Muscle layer of colon (tissue), 2 donors: ENCODE data around the gene TRHDE.

Experiments
- H3K27ac ChIP-seq: one replicate; pipeline ENCODE4 v1.7.0; 2013; ENCODE audit warnings: low read depth, mild to moderate bottlenecking, low read length, moderate library complexity
- H3K27me3 ChIP-seq, 2 donors: one replicate each; pipeline ENCODE4 v1.7.0; 2013; ENCODE audit warnings: low read length in 2 of 2, mild to moderate bottlenecking in 2 of 2; ENCODE audit not compliant: insufficient read depth in 2 of 2, control insufficient read depth in 1 of 2
- H3K36me3 ChIP-seq: one replicate; pipeline ENCODE4 v1.7.0; 2013; ENCODE audit warnings: mild to moderate bottlenecking, low read length; ENCODE audit not compliant: insufficient read depth
- H3K4me1 ChIP-seq: one replicate; pipeline ENCODE4 v1.7.0; 2013; ENCODE audit warnings: mild to moderate bottlenecking, low read length; ENCODE audit not compliant: insufficient read depth
- H3K4me3 ChIP-seq, 2 donors: one replicate each; pipeline ENCODE4 v1.7.0; 2013; ENCODE audit warnings: low read length in 2 of 2, low read depth in 1 of 2, mild to moderate bottlenecking in 1 of 2, moderate library complexity in 1 of 2
- H3K9ac ChIP-seq: one replicate; pipeline ENCODE4 v1.7.0; 2013; ENCODE audit warnings: low read length
- H3K9me3 ChIP-seq: one replicate; pipeline ENCODE4 v1.7.0; 2013; ENCODE audit warnings: mild to moderate bottlenecking, low read length
- donor health status: abdominal sarcoma.
- donor health status: Adenocarcinoma of cecum.

TRHDE gene

GRCh38 chr12:72570601-72571000 is 298.4 kb downstream of the TRHDE start:
- no peaks in the 10 kb centered on the region for H3K36me3 ChIP-seq
- H3K4me1 ChIP-seq: no peaks in the 10 kb centered on the region
- no peak overlapping the region for H3K4me3 ChIP-seq
- H3K27ac ChIP-seq: no peak overlapping the region
- H3K9ac ChIP-seq: no peak overlapping the region
- H3K9me3 ChIP-seq: no peaks in the 10 kb centered on the region
- H3K27me3 ChIP-seq: no peaks in the 10 kb centered on the region

GRCh38 chr12:72574138-72574537 is 302.0 kb downstream of the TRHDE start:
- Histone ChIP-seq H3K4me1 (no peaks in the 10 kb centered on the region), H3K36me3 (no peaks in the 10 kb centered on the region), H3K27ac (no peak overlapping the region), H3K4me3 (no peak overlapping the region), H3K9ac (no peak overlapping the region), H3K27me3 (no peaks in the 10 kb centered on the region), H3K9me3 (no peaks in the 10 kb centered on the region)

GRCh38 chr12:72578327-72578726 is 306.2 kb downstream of the TRHDE start:
- Histone ChIP-seq H3K9ac (no peak overlapping the region), H3K36me3 (no peaks in the 10 kb centered on the region), H3K27ac (no peak overlapping the region), H3K4me1 (no peaks in the 10 kb centered on the region), H3K9me3 (no peaks in the 10 kb centered on the region), H3K27me3 (no peaks in the 10 kb centered on the region), H3K4me3 (no peak overlapping the region)

GRCh38 chr12:72586456-72586855 is 314.3 kb downstream of the TRHDE start:
- H3K4me3 ChIP-seq: no peak overlapping the region
- no peaks in the 10 kb centered on the region for H3K36me3 ChIP-seq
- no peaks in the 10 kb centered on the region for H3K4me1 ChIP-seq
- no peaks in the 10 kb centered on the region for H3K27me3 ChIP-seq
- no peak overlapping the region for H3K27ac ChIP-seq
- no peak overlapping the region for H3K9ac ChIP-seq
- no peaks in the 10 kb centered on the region for H3K9me3 ChIP-seq

- Histone ChIP-seq H3K4me1 (no peaks in the 10 kb centered on the region), H3K27ac (no peak overlapping the region), H3K9me3 (no peaks in the 10 kb centered on the region), H3K9ac (no peak overlapping the region), H3K4me3 (no peak overlapping the region), H3K36me3 (no peaks in the 10 kb centered on the region), H3K27me3 (no peaks in the 10 kb centered on the region)
Observed at GRCh38 chr12:72602581-72602980, 330.4 kb downstream of the TRHDE start.

GRCh38 chr12:72605975-72606374 is 333.8 kb downstream of the TRHDE start:
- no peak overlapping the region for H3K27ac ChIP-seq
- no peak overlapping the region for H3K9ac ChIP-seq
- H3K4me3 ChIP-seq: no peak overlapping the region
- no peaks in the 10 kb centered on the region for H3K9me3 ChIP-seq
- H3K27me3 ChIP-seq: no peaks in the 10 kb centered on the region
- no peaks in the 10 kb centered on the region for H3K36me3 ChIP-seq
- no peaks in the 10 kb centered on the region for H3K4me1 ChIP-seq

- no peaks in the 10 kb centered on the region for H3K36me3 ChIP-seq
- H3K9ac ChIP-seq: no peak overlapping the region
- H3K4me1 ChIP-seq: no peaks in the 10 kb centered on the region
- no peak overlapping the region for H3K27ac ChIP-seq
- H3K27me3 ChIP-seq: no peaks in the 10 kb centered on the region
- no peak overlapping the region for H3K4me3 ChIP-seq
- no peaks in the 10 kb centered on the region for H3K9me3 ChIP-seq
Observed at GRCh38 chr12:72610342-72610741, 338.2 kb downstream of the TRHDE start.

- H3K9ac ChIP-seq: no peak overlapping the region
- H3K4me1 ChIP-seq: no peaks in the 10 kb centered on the region
- no peaks in the 10 kb centered on the region for H3K27me3 ChIP-seq
- no peaks in the 10 kb centered on the region for H3K36me3 ChIP-seq
- no peak overlapping the region for H3K4me3 ChIP-seq
- no peaks in the 10 kb centered on the region for H3K9me3 ChIP-seq
- no peak overlapping the region for H3K27ac ChIP-seq
Observed at GRCh38 chr12:72610854-72611358, 338.7 kb downstream of the TRHDE start.

GRCh38 chr12:72612171-72612570 is 340.0 kb downstream of the TRHDE start:
- Histone ChIP-seq H3K36me3 (no peaks in the 10 kb centered on the region), H3K27me3 (no peaks in the 10 kb centered on the region), H3K27ac (no peak overlapping the region), H3K4me3 (no peak overlapping the region), H3K4me1 (no peaks in the 10 kb centered on the region), H3K9me3 (no peaks in the 10 kb centered on the region), H3K9ac (no peak overlapping the region)

- Histone ChIP-seq H3K4me3 (no peak overlapping the region), H3K27me3 (no peaks in the 10 kb centered on the region), H3K9me3 (no peaks in the 10 kb centered on the region), H3K9ac (no peak overlapping the region), H3K36me3 (no peaks in the 10 kb centered on the region), H3K4me1 (no peaks in the 10 kb centered on the region), H3K27ac (no peak overlapping the region)
Observed at GRCh38 chr12:72618764-72619163, 346.6 kb downstream of the TRHDE start.

GRCh38 chr12:72622556-72622955 is 350.4 kb downstream of the TRHDE start:
- no peak overlapping the region for H3K27ac ChIP-seq
- H3K4me1 ChIP-seq: no peaks in the 10 kb centered on the region
- no peak overlapping the region for H3K9ac ChIP-seq
- no peaks in the 10 kb centered on the region for H3K27me3 ChIP-seq
- H3K36me3 ChIP-seq: no peaks in the 10 kb centered on the region
- H3K4me3 ChIP-seq: no peak overlapping the region
- no peaks in the 10 kb centered on the region for H3K9me3 ChIP-seq

GRCh38 chr12:72631926-72632685 is 359.9 kb downstream of the TRHDE start:
- no peak overlapping the region for H3K27ac ChIP-seq
- H3K4me1 ChIP-seq: no peaks in the 10 kb centered on the region
- H3K9me3 ChIP-seq: no peaks in the 10 kb centered on the region
- H3K4me3 ChIP-seq: no peak overlapping the region
- H3K9ac ChIP-seq: no peak overlapping the region
- no peaks in the 10 kb centered on the region for H3K36me3 ChIP-seq
- no peaks in the 10 kb centered on the region for H3K27me3 ChIP-seq
